Lower lobe of right lung (tissue), 2 donors: ENCODE data around the gene KCNQ1. TPM values are rescaled to one million over a fixed set of nuclear protein-coding genes. Genes with fewer than 3 reads are reported as not detected.

Experiments
- ATAC-seq, 2 donors: fragments of 200-7000 bp; cut with Tn5 transposase; one replicate each; pipeline ENCODE4 v1.9.1; 2020 to 2022; ENCODE audit warnings: mild to moderate bottlenecking in 2 of 2, moderate library complexity in 2 of 2
- DNase-seq: peaks from one replicate; pipeline ENCODE4 v3.0.0-alpha.2; 2020
- H3K27ac ChIP-seq: fragments of 200-600 bp; one replicate; pipeline ENCODE4 v1.8.0; 2022
- H3K27me3 ChIP-seq: fragments of 200-600 bp; one replicate; pipeline ENCODE4 v1.8.0; 2022; ENCODE audit warnings: low read depth
- H3K36me3 ChIP-seq: fragments of 200-600 bp; one replicate; pipeline ENCODE4 v1.8.0; 2022; ENCODE audit warnings: mild to moderate bottlenecking
- H3K4me1 ChIP-seq: fragments of 200-600 bp; one replicate; pipeline ENCODE4 v1.8.0; 2022
- H3K4me3 ChIP-seq: fragments of 200-600 bp; one replicate; pipeline ENCODE4 v1.8.0; 2022; ENCODE audit warnings: mild to moderate bottlenecking
- H3K9me3 ChIP-seq: fragments of 200-600 bp; one replicate; pipeline ENCODE4 v1.8.0; 2022
- CTCF ChIP-seq: fragments of 200-600 bp; IDR thresholded peaks from one replicate; pipeline ENCODE4 v1.8.0; 2022; ENCODE audit warnings: antibody characterized with exemption, mild to moderate bottlenecking
- intact Hi-C: fragments of 100-400 bp; cut with DNase I; formaldehyde crosslinking; loops from one replicate; pipeline ENCODE4 v1.11.0; 2022
- total RNA-seq: library from RNA; stranded (reverse); fragmentation: NEBNext Ultra II Directional; extraction: Animal tissue kit (Norgen Biotek cat#: 25700); gene quantifications from one replicate; pipeline ENCODE4 v1.2.1, GENCODE V29; 2021
- donor health status: DM: no; HTN: yes; CAD: no; lungs with severe emphysema.

KCNQ1 gene
- total RNA-seq, 1 donor from 2014 or later = 51.0 TPM

GRCh38 chr11:2412323-2412722 is 32.5 kb upstream of the KCNQ1 start:
- intact Hi-C loops = no loop called here
- no peak overlapping the region for H3K4me3 ChIP-seq
- no peak for DNase-seq
- ATAC-seq = no peak
- H3K9me3 ChIP-seq = no peaks in the 10 kb centered on the region
- TF ChIP-seq CTCF = no peak
- peaks cover 7% of the 10 kb centered on the region for H3K27me3 ChIP-seq
- no peaks in the 10 kb centered on the region for H3K4me1 ChIP-seq
- no peak overlapping the region for H3K27ac ChIP-seq
- H3K36me3 ChIP-seq = no peaks in the 10 kb centered on the region

- peaks cover 7% of the 10 kb centered on the region for H3K27me3 ChIP-seq
- no peaks in the 10 kb centered on the region for H3K36me3 ChIP-seq
- H3K4me1 ChIP-seq = no peaks in the 10 kb centered on the region
- no peaks in the 10 kb centered on the region for H3K9me3 ChIP-seq
- ATAC-seq = no peak
- no peak overlapping the region for H3K27ac ChIP-seq
- intact Hi-C loops = no loop called here
- TF ChIP-seq CTCF = no peak
- H3K4me3 ChIP-seq = no peak overlapping the region
- no peak for DNase-seq
Measured at GRCh38 chr11:2413742-2414579, 30.8 kb upstream of the KCNQ1 start.

- intact Hi-C loops = no loop called here
- DNase-seq = no peak
Measured at GRCh38 chr11:2414616-2415015, 30.2 kb upstream of the KCNQ1 start.

GRCh38 chr11:2415171-2415570 is 29.6 kb upstream of the KCNQ1 start:
- no peaks in the 10 kb centered on the region for H3K9me3 ChIP-seq
- peaks cover 8% of the 10 kb centered on the region for H3K4me1 ChIP-seq
- H3K4me3 ChIP-seq = no peak overlapping the region
- intact Hi-C loops = no loop called here
- no peaks in the 10 kb centered on the region for H3K36me3 ChIP-seq
- DNase-seq = no peak
- no peak overlapping the region for H3K27ac ChIP-seq
- TF ChIP-seq CTCF = no peak
- H3K27me3 ChIP-seq = peaks cover 2% of the 10 kb centered on the region
- no peak for ATAC-seq

More at GRCh38 chr11:2414616-2415015, 30.2 kb upstream of the KCNQ1 start:
- peaks cover 3% of the 10 kb centered on the region for H3K4me1 ChIP-seq
- no peak overlapping the region for H3K27ac ChIP-seq
- no peaks in the 10 kb centered on the region for H3K36me3 ChIP-seq
- TF ChIP-seq CTCF = no peak
- peaks cover 7% of the 10 kb centered on the region for H3K27me3 ChIP-seq
- H3K4me3 ChIP-seq = no peak overlapping the region
- no peak for ATAC-seq
- H3K9me3 ChIP-seq = no peaks in the 10 kb centered on the region

- no peak overlapping the region for H3K27ac ChIP-seq
- peaks cover under 1% of the 10 kb centered on the region for H3K27me3 ChIP-seq
- no peak overlapping the region for H3K4me3 ChIP-seq
- no peak for TF ChIP-seq CTCF
- H3K4me1 ChIP-seq = peaks cover 15% of the 10 kb centered on the region
- no peaks in the 10 kb centered on the region for H3K9me3 ChIP-seq
- no peaks in the 10 kb centered on the region for H3K36me3 ChIP-seq
- no peak for DNase-seq
- ATAC-seq = no peak
- intact Hi-C loops = no loop called here
Measured at GRCh38 chr11:2415601-2416380, 29.0 kb upstream of the KCNQ1 start.
